Spleen (tissue), 7 donors: ENCODE data around the gene APOBEC2.

Experiments used
- POLR2A ChIP-seq, 3 donors: fragments of 450-650 bp; IDR thresholded peaks; one replicate each; pipeline ENCODE4 v1.5.1; 2017; ENCODE audit warnings: antibody characterized with exemption in 3 of 3, mild to moderate bottlenecking in 1 of 3
- POLR2AphosphoS5 ChIP-seq, 3 donors: sonication (generic); formaldehyde crosslinking; IDR thresholded peaks; one replicate each; pipeline ENCODE4 v1.5.1; 2017; ENCODE audit warnings: antibody characterized with exemption in 3 of 3
- TF ChIP-seq, protein P1 (sequence below), 11 experiments: fragments of 200-600 bp in 7 of 11; fragments of 450-650 bp in 4 of 11; sonication (generic) in 4 of 11; IDR thresholded peaks in 8 of 11; conservative IDR thresholded peaks in 3 of 11; 1 replicate in 7 of 11; 2 replicates in 4 of 11; pipeline versions ENCODE4 v1.4.0 to v1.8.0; 2016 to 2021; ENCODE audit warnings: antibody characterized with exemption in 11 of 11, inconsistent platforms in 4 of 11, mild to moderate bottlenecking in 1 of 11
- donor health status: DM: no; HTN: no; CAD: no; lungs with moderate emphysema.
- donor health status: DM: no; HTN: no; CAD: no.
- donor health status: DM: no; HTN: no; CAD: no.

- TF ChIP-seq, protein P1, sequence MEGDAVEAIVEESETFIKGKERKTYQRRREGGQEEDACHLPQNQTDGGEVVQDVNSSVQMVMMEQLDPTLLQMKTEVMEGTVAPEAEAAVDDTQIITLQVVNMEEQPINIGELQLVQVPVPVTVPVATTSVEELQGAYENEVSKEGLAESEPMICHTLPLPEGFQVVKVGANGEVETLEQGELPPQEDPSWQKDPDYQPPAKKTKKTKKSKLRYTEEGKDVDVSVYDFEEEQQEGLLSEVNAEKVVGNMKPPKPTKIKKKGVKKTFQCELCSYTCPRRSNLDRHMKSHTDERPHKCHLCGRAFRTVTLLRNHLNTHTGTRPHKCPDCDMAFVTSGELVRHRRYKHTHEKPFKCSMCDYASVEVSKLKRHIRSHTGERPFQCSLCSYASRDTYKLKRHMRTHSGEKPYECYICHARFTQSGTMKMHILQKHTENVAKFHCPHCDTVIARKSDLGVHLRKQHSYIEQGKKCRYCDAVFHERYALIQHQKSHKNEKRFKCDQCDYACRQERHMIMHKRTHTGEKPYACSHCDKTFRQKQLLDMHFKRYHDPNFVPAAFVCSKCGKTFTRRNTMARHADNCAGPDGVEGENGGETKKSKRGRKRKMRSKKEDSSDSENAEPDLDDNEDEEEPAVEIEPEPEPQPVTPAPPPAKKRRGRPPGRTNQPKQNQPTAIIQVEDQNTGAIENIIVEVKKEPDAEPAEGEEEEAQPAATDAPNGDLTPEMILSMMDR (IDR thresholded peaks at IDR 0.05 in 8 of 11, conservative IDR thresholded peaks at IDR 0.05 in 3 of 11) = no peak
- TF ChIP-seq POLR2AphosphoS5 (IDR thresholded peaks at IDR 0.05) (no peak), POLR2A (IDR thresholded peaks at IDR 0.05) (no peak)
These were observed 6.6 kb downstream of the APOBEC2 start for GRCh38 chr6:41059556-41059955.
